GM12872 (cell line): ENCODE results near the gene GAPDHS.

Experiments
- TF ChIP-seq, protein P1 (sequence below): IDR thresholded peaks from 3 replicates; pipeline ENCODE4 v1.5.1; 2011; ENCODE audit warnings: low read depth, mild to moderate bottlenecking, low read length, moderate library complexity; ENCODE audit not compliant: insufficient read depth

GAPDHS gene

GRCh38 chr19:35502751-35503150, 30.5 kb upstream of the GAPDHS start:
- TF ChIP-seq, protein P1, sequence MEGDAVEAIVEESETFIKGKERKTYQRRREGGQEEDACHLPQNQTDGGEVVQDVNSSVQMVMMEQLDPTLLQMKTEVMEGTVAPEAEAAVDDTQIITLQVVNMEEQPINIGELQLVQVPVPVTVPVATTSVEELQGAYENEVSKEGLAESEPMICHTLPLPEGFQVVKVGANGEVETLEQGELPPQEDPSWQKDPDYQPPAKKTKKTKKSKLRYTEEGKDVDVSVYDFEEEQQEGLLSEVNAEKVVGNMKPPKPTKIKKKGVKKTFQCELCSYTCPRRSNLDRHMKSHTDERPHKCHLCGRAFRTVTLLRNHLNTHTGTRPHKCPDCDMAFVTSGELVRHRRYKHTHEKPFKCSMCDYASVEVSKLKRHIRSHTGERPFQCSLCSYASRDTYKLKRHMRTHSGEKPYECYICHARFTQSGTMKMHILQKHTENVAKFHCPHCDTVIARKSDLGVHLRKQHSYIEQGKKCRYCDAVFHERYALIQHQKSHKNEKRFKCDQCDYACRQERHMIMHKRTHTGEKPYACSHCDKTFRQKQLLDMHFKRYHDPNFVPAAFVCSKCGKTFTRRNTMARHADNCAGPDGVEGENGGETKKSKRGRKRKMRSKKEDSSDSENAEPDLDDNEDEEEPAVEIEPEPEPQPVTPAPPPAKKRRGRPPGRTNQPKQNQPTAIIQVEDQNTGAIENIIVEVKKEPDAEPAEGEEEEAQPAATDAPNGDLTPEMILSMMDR, result no peak

DNA sequence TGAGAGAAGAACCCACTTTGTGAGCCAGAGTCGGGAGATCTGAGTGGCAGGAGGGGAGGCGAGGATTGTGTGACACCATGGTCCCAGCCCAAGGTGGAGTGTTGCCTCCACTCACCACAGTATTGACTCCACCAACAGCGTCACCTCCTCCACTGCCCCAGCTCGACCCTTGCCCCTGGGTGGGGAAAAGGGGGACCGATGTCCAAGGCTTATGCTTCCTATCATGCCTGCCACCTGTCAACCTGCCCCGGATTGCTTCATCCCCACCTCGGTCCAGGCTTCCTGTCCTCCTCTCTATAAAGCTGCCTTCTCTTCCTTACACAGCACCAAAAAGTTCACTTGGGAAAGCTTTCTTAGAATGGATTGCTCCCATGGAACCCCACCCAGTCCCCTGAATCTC, 27.2 kb upstream of the GAPDHS start:
- TF ChIP-seq, protein P1, result no peak

GRCh38 chr19:35507561-35507960, 25.7 kb upstream of the GAPDHS start:
- TF ChIP-seq, protein P1, result no peak

DNA sequence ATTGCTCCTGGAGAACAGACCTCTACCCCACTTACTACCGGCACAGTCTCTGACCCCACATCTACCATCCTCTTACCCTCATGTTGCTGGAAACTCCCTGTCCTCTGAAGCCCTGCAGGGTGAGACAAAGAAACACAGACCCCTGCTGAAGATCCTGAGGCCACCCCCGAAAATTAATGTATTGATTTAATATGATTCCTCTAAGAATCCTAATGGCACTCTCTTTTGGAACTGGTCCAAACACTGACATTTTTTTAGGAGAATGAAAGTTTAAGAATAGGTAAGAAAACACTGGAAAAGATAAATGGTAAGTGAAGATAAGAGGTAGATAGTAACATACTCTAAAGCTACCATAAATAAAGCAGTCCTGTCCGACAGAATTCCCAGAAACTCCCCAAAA, 25.1 kb upstream of the GAPDHS start:
- TF ChIP-seq, protein P1, result no peak

DNA sequence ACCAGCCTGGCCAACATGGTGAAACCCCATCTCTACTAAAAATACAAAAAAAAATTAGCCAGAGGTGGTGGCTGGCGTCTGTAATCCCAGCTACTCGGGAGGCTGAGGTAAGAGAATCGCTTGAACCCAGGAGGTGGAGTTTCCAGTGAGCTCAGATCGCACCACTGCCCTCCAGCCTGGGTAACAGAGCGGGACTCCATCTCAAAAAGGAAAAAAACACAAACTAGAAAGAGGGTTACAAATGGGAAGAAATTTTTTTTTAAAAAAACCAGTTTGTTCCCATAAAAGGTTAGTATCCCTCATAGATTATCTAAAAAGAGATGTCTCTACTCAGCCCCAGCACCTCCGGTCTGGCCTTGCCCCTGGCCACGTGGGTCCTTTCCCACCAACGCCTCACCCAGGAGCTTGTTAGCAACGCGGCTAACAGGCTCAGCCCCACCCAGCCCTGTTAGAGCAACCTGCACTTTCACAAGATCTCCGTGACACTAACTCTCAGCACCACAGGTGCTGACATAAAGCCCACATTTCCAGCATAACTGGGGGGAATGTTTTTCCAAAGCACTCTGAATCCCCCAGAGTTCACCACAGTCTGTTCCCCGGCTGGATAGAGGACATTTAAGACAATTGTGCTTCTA, 24.1 kb upstream of the GAPDHS start:
- TF ChIP-seq, protein P1, result no peak

GRCh38 chr19:35509861-35510625, 23.2 kb upstream of the GAPDHS start:
- TF ChIP-seq, protein P1, result peak; percentile 97

DNA sequence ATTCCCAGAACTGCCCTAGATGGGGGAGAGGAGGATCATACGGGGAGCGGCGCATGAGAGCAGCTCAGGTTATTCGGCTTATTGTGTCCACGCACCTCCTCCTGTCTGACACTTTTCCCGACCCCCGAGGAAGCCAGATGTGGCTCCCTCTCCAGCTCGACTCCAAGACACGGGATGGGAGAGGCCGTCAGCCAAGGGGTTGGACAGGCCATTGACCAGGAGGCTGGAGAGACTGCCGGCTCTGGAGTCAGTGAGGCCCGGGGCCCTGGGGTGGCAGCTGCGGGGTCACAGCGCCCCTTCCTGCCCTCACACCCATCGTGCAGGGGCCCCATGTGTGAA, 22.7 kb upstream of the GAPDHS start:
- TF ChIP-seq, protein P1, result no peak
